ENCODE data around the gene TAOK3. TPM values are rescaled to one million over a fixed set of nuclear protein-coding genes. Genes with fewer than 3 reads are reported as not detected.

Gene TAOK3
- total RNA-seq, 2 experiments from 2014 or later, result 46.0 to 47.1 TPM

GRCh38 chr12:118368821-118369220, 3.9 kb downstream of the TAOK3 start:
- Mint-ChIP-seq H3K4me3 (no peak overlapping the region), H3K27me3 (no peaks in the 10 kb centered on the region), H3K4me1 (ENCODE audit: low read depth) (peaks cover 23% of the 10 kb centered on the region), H3K27ac (no peak overlapping the region), H3K9me3 (no peaks in the 10 kb centered on the region), H3K36me3 (ENCODE audit: low read depth) (no peaks in the 10 kb centered on the region)
- no peak for DNase-seq
- no peak for TF ChIP-seq CTCF (IDR thresholded peaks at IDR 0.05)
- intact Hi-C loops (cut with micrococcal nuclease), result no loop called here
- no peak for ATAC-seq
- ChIA-PET CTCF (interaction anchor here (4.1 kb wide), 1 partner anchor 11 kb away, joined by 27 read pairs; no protein-coding TSS in a partner anchor), POLR2A (no interaction called here)

GRCh38 chr12:118361889-118362288, 10.8 kb downstream of the TAOK3 start:
- H3K36me3 Mint-ChIP-seq (ENCODE audit: low read depth), result peaks cover 4% of the 10 kb centered on the region
- ChIA-PET POLR2A (no interaction called here), CTCF (no interaction called here)
- no peak for TF ChIP-seq CTCF (IDR thresholded peaks at IDR 0.05)
- no peak overlapping the region for H3K4me3 Mint-ChIP-seq
- DNase-seq, result no peak
- no peaks in the 10 kb centered on the region for H3K27me3 Mint-ChIP-seq
- intact Hi-C loops (cut with micrococcal nuclease), result no loop called here
- peaks cover 1% of the 10 kb centered on the region for H3K9me3 Mint-ChIP-seq
- H3K27ac Mint-ChIP-seq, result no peak overlapping the region
- peaks cover 18% of the 10 kb centered on the region for H3K4me1 Mint-ChIP-seq (ENCODE audit: low read depth)
- ATAC-seq, result no peak

GRCh38 chr12:118361092-118361404, 11.7 kb downstream of the TAOK3 start:
- ChIA-PET POLR2A (no interaction called here), CTCF (interaction anchor here (8.5 kb wide), 1 partner anchor 16 kb away, joined by 129 read pairs; the partner anchor contains the start of gene SUDS3)
- ATAC-seq (no peak), DNase-seq (no peak)
- Mint-ChIP-seq H3K36me3 (ENCODE audit: low read depth) (peaks cover 5% of the 10 kb centered on the region), H3K9me3 (peaks cover 1% of the 10 kb centered on the region), H3K4me1 (ENCODE audit: low read depth) (peaks cover 25% of the 10 kb centered on the region), H3K27me3 (no peaks in the 10 kb centered on the region), H3K4me3 (no peak overlapping the region), H3K27ac (no peak overlapping the region)
- intact Hi-C loops (cut with micrococcal nuclease), result no loop called here
- no peak for TF ChIP-seq CTCF (IDR thresholded peaks at IDR 0.05)

- DNase-seq (peak; percentile 54), ATAC-seq (peak; percentile 71)
- no peak for TF ChIP-seq CTCF (IDR thresholded peaks at IDR 0.05)
- peaks cover 7% of the 10 kb centered on the region for H3K9me3 Mint-ChIP-seq
- no peaks in the 10 kb centered on the region for H3K27me3 Mint-ChIP-seq
- POLR2A ChIA-PET, result interaction anchor here (1.2 to 2.4 kb wide), 3 partner anchors 13 to 17 kb away, joined by 4 to 9 read pairs (median 7); partner anchors contain the start of genes SUDS3 and TAOK3
- CTCF ChIA-PET, result interaction anchor here (1.0 to 8.5 kb wide), 5 partner anchors 9 to 177 kb away, joined by 3 to 129 read pairs (median 12); partner anchors contain the start of genes SUDS3 and TAOK3
- intact Hi-C loops (cut with micrococcal nuclease), result loop anchor here (2.0 to 5.0 kb wide), 2 partner anchors 53 to 312 kb away; no protein-coding TSS in a partner anchor
- peak overlapping the region; percentile 96 for H3K27ac Mint-ChIP-seq
- peaks cover 34% of the 10 kb centered on the region for H3K4me1 Mint-ChIP-seq (ENCODE audit: low read depth)
- peaks cover 10% of the 10 kb centered on the region for H3K36me3 Mint-ChIP-seq (ENCODE audit: low read depth)
- H3K4me3 Mint-ChIP-seq, result peak overlapping the region; percentile 88
Observed at GRCh38 chr12:118359541-118359915, 13.2 kb downstream of the TAOK3 start.

- H3K27ac Mint-ChIP-seq, result peak overlapping the region; percentile 96
Observed at GRCh38 chr12:118358612-118359540, 13.8 kb downstream of the TAOK3 start.

More at GRCh38 chr12:118358612-118359540, 13.8 kb downstream of the TAOK3 start:
- Mint-ChIP-seq H3K9me3 (peaks cover 10% of the 10 kb centered on the region), H3K36me3 (ENCODE audit: low read depth) (peaks cover 16% of the 10 kb centered on the region), H3K4me3 (peak overlapping the region; percentile 88), H3K4me1 (ENCODE audit: low read depth) (peaks cover 37% of the 10 kb centered on the region), H3K27me3 (no peaks in the 10 kb centered on the region)
- POLR2A ChIA-PET, result interaction anchor here (0.9 to 2.4 kb wide), 4 partner anchors 13 to 52 kb away, joined by 3 to 9 read pairs (median 6); partner anchors contain the start of genes SUDS3 and TAOK3
- no peak for TF ChIP-seq CTCF (IDR thresholded peaks at IDR 0.05)
- intact Hi-C loops (cut with micrococcal nuclease), result loop anchor here (2.0 to 5.0 kb wide), 2 partner anchors 52 to 312 kb away; no protein-coding TSS in a partner anchor
- CTCF ChIA-PET, result interaction anchor here (0.7 to 8.5 kb wide), 12 partner anchors 8 to 191 kb away, joined by 3 to 129 read pairs (median 5); partner anchors contain the start of genes SUDS3 and TAOK3
- DNase-seq, result no peak
- ATAC-seq, result no peak
